HG03135 (cell line): Measurements from ENCODE around the gene HOXC9.

Experiments
- ATAC-seq: cut with Tn5 transposase; IDR thresholded peaks from one replicate; pipeline ENCODE4 v1.9.1; 2021; ENCODE audit warnings: mild to moderate bottlenecking, moderate library complexity; ENCODE audit not compliant: unreplicated experiment

HOXC9 gene

DNA sequence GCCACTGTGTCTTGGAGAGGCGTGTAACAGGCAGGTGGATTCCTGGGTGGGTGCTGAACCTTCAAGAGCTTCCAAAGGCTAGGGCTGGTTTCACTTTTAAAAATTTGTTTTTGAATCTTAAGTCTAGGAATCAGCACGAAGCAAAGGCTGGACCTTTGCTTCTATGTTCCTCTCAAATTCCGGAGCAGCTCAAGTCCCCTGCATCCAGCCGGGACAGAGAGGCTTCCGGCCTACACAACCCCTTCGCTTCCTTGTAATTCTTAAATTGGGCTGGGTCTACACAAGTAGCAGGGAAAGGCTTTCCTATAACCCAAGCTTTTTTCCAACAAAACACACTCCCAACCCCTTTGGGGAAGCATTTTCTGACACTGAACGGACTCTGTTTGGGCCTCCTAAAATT lies 37.0 kb upstream of the HOXC9 start:
- ATAC-seq = no peak

DNA sequence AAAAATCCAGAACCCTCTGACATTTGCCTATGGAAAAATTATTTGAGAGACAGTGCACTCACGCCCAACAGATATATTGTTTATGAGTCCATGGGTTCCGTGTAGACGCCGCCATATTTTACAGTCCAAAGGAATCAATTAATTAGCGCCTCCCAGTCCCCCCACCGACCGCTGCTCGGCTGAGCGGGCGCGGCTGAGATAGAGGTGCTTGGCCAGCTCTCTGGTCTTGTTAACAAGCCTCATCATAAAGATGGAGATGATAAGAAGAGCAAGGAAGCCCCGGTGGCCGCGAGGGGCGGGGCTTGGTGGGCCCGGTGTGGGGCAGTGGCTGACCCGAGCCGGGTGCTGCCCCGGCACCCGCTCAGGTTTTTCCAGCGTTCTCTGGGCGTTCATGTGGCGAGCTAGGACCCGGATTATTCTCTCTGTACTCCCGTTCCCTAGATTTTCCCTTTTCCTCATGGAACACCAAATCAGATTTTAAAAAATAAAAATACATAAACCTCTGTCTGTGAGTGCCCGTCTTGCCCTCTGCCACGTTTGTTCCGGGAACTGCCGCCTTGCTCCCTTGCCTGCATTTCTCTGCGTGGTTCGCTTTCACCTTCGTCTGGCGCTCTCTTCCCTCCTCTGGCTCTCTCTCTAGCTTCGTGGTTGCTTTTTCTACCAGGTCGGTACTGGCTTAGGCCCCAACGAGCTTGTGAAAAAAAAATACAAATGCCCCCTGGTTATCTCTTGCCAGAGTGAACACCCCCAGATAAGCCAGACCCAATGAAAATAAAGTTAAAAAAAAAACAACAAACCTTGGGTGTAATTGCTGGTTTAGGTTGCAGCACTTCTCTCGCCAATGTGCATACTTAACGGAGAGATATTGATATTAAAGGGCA lies 36.3 kb upstream of the HOXC9 start:
- ATAC-seq = no peak

DNA sequence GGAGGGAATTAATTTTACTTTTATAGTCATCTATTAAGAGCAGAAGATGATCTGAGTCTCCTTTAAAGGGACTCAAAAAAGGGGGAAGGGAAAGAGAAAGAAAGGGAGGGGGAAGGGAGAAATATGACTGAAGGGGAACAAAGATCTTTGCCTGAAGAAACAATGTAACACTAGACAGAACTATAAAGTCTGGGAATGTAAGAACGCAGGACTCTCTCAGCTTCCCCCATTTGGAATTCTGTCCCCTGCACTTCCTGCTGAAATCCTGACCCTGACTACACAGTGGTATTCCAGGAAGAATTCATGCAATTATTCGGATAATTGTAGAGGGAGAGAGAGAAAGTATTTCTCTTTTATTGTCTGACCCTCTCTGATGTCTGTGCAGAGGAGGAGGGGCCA lies 35.6 kb upstream of the HOXC9 start:
- ATAC-seq = no peak

DNA sequence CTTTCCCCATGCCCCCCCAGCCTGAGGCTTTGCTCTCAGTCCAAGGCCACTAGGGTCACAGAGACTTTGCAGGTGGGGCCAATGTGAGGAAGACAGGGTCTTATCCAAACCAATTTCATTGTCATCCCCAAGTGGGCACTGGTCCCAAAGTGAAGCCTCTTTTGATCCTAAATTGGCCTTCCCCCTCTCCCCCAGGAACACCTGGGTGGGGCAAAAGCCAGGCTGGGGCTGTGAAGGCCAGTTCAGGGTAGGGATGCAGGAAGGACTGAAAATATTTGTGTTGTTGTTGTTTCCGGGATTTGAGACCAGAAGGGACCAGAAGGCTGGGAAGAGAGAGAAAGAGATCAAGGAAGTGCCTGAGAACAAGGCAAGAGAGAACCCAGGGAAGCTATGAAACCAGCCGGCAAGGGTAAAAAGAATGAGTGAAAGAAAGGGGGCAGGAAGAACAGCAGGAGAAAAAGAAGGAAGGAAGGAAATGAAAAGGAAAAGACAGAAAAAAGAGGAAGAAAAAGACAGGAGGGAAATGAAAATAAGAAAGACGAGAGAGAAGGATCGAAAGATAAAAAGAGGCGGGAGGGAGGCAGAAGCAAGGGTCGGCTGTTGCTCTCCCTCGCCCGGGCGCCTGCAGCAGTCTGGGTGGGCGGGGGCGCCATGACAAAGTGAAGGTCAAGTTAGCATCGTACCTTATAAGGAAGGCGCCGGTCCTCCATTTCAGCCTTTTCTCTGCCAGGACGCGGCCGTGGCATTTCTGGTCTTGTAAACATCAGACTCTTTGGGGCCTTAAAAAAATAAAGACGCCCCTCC lies 34.5 kb upstream of the HOXC9 start:
- ATAC-seq = no peak

DNA sequence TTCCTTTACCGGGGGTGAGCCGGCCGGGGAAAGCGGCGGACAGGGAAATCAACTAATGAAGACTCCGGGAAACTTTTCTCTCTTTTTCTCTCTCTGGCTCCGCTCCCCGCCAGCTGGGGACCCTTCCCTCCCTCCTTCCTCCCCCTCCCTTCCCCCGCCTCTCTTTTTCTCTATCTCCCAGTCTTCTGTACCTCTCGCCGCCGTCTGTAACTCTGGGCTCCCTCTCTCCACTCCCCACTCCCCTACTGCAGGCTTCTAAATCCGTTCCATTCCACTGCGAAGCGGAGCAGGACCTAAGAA lies 33.9 kb upstream of the HOXC9 start:
- no peak for ATAC-seq

DNA sequence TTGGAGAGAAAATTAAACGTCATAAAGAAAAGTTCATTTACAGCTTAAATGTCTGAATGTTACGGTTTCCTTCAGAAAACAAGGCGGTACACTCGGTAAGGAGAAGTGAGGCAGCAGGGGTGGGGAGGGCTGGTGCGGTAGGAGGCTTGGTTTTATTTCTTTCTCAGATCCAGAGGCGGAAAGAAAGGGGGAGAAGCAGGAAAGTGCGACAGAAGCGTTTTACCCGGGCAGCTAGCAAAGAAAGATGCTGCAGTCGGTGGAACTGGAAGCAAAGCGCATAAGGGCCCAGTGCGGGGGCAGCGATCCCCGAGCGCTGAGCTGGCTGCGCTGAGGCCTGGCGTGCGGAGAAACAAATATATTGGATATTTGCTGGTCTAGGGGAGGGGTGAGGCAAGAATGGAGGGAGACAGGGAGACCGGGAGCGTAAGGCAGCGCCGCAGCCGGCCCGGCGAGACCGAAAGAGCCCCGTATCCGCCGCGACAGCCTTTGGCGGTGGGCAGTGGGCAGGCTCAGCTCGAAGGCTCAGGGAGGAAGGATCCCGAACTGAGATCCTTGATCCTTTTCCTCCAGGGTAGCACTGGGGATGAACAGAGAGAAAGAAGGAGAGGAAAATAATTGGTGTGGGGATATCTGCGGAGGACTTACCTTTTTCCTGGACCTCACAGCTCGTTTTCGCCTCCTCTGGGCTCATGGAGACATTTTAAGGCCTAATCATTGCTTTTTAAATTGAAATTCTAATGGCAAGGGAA lies 33.4 kb upstream of the HOXC9 start:
- no peak for ATAC-seq

DNA sequence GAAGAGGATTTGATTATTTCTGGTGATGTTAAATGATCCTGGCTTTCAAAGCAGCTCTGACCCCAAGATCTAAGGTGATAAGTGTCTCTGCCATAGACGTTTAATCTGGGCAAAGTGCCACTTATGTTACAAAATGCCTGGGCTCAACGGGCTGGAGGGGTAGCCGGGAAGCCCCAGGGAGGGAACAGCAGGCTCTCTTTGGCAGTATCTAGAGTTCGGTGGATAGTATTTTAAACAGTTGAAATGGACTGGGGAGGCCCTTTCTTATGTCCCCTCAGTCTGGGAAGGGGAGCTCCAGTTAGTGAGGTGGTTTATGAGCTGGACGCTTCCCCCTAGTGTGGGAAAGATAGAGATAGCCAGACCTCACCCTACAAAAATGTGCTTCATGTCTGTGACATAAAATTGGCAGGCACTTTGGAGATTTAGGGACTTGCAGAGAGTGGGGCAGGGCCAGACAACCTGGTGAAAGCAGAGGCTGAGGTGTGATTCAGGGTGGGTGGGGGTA lies 32.5 kb upstream of the HOXC9 start:
- ATAC-seq = no peak

DNA sequence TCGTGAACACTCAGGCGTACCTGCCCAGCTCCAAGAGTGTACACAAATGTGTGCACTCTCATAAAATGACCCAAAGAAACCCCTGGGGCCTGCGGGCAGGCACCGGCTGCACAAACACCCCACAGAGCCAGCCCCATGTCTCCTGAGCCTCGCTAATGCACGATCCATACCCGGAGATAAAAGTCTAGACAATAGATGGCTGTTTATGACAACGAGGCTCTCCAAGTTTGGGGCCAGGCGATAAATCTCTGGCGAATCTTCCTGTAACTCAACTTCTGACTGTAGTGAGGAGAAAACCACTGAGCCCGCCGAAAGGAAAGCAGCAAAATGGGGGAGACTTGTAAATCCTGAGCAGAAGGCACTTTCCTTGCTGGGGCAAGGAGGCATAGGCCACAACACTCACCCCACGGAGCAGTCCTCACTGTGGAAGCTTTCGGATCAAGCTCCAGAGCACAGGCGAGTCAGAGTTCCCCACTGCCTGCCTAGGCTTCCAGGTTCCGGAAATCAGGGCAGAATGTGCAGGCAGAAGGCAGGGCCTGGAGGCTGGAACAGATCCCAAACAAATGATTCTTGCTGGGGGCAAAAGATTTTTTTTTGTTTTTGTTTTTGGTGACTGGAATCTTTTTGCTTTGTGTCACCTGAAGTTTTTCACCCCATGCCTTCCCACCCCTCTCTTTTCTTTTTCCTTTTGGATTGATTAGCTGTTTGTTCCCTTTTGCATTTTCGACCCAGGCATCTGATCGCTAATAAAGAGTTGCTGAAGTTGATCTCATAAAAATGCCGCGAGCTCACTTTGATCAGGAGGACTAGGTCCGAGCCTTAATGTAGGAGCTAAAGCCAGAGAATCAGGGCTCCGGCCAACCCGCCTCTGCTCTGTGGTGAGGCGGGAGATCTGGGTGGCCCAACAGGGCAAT lies 31.5 kb upstream of the HOXC9 start:
- no peak for ATAC-seq

DNA sequence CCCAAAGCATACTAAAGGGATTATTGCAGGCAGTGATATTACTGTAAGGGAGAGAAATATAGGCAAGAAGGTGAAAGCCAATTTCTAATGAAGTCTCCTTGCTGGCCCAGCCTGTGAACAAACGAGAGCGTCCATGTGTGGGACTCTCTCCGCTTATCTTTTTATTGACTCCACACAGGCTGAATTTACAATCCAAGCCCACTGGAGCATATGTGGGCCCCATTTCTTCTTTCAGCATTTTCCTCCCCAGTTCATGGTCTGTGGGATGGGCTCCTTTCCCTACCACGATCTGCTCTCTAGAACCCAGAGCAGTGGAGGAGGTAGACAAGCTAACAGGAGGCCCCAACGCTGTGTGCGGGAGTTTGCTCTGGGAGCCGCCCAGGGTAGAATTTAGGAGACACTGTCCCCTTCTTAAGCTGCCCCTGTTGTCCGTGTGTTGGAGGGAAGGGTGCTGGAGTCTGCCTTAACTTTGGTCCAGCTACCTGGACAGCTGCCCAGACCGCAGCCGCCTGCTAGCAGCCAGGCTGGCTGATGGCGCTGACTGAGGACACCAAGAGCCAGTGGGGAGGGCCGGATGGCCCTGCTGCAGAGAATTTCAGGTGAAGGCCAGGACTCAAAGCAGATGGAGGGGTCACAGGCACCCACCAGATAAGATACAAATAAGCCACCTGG lies 30.2 kb upstream of the HOXC9 start:
- no peak for ATAC-seq

DNA sequence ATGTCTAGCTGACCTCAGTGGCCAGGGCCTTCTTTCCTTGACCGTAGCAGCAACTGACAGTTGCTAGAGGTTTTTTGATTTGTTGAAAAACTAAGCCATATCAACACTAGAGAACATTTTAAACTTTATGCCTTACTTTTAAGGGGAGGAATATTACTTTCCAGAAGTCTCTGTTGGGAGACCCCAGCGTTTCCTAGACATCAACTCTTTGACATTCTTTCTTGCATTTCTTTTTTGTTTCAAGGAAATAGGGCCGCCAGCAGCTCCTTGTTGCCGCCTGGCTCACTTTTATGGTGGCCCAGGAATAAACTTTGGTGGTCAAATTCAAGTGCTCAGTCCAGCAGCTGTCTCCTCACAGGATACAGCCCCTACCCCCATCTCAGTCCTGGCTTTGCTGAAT lies 29.5 kb upstream of the HOXC9 start:
- ATAC-seq = no peak

DNA sequence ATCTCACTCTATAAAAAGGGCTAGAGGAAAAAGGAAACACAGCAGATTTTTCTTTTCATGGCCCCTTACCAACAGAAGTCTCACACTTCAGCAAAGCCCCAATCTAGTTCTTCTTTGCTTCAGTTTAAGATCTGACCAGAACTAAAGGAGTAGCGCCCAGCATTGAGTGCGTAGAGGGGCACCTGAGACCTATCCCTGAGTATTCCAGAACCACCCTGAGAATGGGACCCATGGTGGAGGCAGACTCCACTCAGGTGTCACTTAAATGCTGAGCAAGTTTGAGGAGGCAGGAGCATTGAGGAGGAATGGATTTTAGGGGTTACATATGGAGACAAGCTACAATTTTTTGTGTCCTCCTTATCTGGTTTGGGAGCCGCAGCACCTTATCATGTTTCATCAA lies 28.8 kb upstream of the HOXC9 start:
- no peak for ATAC-seq

DNA sequence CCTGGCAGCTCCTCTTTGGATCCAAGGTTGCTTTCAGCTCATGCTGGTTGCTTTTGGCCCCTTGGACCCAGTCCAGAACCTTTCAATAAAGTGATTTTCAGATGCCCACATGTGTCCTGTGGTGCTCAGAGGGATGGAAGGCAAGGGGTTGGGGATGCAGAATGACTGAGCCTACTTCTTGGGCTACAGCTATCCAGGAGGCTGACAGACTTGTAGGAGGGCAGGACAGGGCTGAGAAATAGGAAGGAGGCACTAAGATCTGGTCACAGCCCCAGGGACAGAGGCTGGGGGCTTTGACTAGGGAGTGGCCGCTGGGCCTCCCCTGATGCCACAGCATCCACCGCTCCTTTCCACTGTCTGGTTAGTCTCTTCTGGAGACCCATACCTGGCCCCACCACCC lies 28.3 kb upstream of the HOXC9 start:
- ATAC-seq = no peak

DNA sequence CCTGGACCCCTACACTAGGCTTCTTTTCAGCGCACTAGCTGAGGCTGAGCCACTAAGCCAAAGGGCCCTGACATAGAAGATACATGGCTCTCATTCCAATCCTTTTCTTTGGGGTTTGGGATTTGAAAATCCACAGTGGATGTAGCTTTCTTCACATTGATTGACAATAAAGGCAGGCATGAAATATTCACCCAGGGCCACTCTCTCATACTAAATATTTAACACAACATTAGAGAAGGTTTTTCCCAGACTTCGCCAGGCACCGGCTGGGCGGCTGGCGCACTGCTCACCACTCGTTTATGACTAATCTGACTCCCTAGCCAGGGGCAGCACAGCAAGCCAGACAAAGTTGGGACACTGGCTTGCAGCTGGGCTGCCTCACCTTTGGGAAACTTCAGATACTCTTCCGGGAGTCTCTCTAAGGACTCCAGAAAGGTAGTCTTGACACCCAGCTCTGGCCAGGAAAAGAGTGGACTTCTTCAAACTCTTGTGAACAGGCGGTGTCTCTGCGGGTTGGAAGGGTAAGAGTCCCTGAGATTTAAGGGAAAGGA lies 27.7 kb upstream of the HOXC9 start:
- no peak for ATAC-seq

DNA sequence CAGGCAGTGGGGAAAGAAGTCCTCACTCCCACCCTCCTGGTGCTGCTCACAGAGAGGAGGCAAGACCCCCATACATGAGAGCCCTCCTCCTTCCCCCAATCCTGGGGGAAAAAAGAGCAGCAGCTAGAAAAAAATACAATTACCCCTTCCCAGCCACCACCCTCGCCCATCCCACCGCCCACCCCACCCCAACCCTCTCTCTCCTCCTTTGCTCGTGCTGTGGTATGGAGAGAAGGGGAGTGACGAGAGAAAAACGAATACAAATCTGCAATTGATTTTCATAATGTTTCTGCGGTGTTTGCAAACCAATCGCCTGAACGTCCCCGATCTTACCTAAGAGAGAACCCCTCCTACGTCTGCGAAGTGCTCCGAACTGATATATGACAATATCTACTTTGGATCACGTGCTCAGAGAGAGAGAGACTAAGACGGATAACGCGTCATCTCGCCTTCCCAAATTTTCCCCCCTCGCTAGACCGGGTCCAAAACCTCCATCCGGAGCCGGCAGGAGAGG lies 27.2 kb upstream of the HOXC9 start, which contains the start of gene HOXC11:
Gene HOXC11, plus strand, starts transcription at position 405 of the 514 bp plus-strand sequence. CDS start 116 bp downstream, outside the sequence.
- no peak for ATAC-seq

DNA sequence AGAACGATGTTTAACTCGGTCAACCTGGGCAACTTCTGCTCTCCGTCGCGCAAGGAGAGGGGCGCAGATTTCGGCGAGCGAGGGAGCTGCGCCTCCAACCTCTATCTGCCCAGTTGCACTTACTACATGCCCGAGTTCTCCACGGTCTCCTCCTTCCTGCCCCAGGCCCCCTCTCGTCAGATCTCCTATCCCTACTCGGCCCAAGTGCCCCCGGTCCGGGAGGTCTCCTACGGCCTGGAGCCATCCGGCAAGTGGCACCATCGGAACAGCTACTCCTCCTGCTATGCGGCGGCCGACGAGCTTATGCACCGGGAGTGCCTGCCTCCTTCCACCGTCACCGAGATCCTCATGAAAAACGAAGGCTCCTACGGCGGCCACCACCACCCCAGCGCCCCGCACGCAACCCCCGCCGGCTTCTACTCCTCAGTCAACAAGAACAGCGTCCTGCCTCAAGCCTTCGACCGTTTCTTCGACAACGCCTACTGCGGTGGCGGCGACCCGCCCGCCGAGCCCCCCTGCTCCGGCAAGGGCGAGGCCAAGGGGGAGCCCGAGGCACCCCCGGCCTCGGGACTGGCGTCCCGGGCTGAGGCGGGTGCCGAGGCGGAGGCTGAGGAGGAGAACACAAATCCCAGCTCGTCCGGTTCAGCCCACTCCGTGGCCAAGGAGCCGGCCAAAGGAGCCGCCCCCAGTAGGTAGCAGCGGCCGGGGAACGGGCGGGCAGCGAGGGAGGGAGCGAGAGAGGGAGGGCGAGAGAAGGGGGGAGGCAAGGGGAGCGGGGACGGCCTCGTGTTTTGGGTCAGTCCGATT lies 26.5 kb upstream of the HOXC9 start:
- ATAC-seq = no peak

DNA sequence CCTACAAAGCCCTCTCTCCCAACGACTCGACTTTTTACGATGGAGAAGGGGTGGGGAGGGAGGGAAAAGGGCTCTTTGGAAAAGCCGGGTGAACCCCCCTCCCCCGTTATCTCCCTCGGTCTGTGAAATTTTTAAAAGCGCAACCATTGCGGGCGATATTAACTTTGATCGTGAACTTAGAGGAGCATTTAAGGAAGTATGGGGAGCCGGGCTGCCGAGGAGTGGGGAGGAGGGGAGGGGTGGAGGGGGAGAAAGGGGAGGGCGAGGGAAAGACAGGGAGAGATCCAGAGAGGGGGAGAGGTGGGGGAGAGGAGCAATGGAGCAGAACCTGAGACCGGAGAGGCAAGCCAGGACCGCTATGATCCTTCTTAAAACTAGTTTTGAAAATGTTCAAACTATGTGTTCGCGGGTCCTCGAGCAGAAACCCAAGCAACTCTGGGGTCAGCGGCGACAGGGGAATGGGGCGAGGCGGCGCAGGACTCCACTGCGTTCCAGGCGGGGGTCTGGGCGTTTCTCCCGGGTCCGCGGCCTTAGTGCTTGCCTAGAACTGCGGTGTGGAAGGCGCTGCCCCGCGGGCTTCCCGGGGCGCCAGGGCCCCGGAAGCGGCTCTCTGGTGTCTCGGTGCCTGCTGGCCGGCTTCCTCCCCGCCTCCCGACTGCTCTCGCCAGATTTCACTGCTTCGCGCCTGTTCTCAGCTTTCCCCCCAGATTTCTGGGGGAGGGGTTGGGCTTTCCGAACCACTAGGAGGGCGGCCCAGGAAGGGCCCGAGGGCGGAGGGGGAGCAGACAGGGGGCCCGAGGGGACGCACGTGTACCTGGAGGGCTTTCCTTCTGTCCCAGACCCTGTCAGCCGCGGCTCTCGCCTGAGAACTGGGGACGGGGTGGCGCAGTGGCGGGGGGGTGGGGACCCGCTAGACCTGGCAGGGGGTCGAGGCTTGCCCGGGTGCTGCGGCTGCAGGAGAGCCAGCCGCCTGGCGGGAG lies 25.6 kb upstream of the HOXC9 start, which contains the start of gene HOTAIR:
Gene HOTAIR, minus strand, starts transcription at position 871 of the 980 bp plus-strand sequence.
- ATAC-seq = no peak

DNA sequence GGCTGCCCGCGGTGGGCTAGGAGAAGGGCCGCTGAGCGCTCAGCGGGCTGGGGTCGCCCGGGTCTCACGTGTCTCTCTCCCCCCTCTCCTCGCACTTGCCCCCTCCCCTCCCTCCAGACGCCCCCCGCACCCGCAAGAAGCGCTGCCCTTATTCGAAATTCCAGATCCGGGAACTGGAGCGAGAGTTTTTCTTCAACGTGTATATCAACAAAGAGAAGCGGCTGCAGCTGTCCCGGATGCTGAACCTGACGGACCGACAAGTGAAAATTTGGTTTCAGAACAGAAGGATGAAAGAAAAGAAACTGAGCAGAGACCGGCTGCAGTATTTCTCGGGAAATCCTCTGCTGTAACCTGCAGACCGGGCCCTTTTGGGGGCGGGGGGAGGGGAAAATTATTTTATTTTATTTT lies 24.9 kb upstream of the HOXC9 start:
- no peak for ATAC-seq
